GM21825 (cell line): Measurements from ENCODE around the gene ENDOD1.
A peak's percentile ranks its signal among the peaks of the same experiment; 100 is the strongest.

Experiments used
- ATAC-seq: cut with Tn5 transposase; IDR thresholded peaks from one replicate; pipeline ENCODE4 v1.9.1; 2021; ENCODE audit warnings: mild to moderate bottlenecking, moderate library complexity; ENCODE audit not compliant: unreplicated experiment

ENDOD1 gene

GRCh38 chr11:95142431-95142830 lies 52.8 kb downstream of the ENDOD1 start:
- no peak for ATAC-seq

DNA sequence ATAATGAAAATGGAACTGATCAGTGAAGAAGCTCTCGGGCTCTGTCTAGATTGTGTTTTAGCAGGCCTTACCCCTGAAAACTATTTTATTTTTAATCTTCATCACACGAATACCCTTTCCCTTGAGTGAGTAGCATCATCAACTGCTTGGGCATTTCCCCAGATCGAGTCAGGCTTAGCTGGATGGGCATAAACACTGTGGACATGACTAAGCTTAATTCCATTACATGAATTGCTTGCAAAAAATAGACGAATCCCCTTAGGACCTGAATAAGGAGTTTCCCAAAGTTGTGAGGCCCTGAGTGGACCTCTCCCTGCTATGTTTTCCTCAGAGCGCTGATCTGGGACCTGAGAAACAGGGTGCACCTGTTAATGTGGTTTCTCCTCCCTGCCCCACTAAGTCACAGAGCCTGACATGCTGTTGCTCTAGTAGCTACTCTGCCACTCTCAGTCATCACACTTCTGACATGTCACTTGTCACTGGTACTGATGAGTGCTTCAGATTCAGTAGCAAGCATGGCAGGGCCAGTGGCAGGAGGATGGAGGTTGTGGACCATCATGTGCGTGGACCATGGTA lies 53.5 kb downstream of the ENDOD1 start:
- ATAC-seq: no peak

DNA sequence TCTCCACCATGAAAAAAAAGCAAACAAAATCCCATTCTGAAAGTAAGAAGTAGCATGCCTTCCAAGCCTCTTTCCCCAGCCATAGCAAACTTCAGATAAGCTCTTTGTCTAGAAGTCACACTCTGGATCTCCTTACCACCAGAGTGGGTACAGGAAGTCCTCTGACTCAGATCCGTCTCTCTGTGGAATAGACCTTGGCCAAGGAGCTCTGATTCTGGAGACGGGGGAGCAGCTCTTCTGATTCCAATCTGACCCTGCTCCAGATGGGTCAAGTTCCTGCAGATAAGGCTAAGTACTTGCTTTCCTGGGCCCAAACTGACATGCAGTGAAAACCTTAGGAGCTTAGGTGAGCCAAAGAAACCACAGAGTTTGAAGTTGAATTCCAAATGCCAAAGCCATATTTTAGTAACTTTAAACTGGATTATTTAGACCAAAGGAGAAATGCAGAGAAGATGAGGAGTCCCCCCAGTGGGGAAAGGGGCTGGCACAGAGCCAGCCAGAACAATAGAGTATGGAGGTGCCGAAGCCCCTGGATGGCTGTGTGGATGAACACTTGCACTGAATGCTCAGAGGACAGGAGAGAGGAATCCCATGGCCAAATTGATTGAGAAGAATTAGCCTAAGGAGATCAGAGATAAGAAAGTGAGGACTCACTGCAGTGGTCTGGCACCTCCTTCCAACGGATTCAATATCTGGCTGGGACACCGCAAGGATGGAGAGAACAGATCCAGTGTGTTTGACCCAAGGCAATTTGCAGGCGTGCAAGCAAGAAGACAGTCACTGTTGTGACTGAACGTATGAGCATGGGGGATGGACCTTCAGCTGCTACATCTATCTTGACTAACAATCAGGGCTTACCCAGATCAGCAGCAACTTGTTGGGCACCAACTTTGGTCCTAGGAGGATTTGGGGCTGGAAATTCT lies 54.9 kb downstream of the ENDOD1 start:
- no peak for ATAC-seq

DNA sequence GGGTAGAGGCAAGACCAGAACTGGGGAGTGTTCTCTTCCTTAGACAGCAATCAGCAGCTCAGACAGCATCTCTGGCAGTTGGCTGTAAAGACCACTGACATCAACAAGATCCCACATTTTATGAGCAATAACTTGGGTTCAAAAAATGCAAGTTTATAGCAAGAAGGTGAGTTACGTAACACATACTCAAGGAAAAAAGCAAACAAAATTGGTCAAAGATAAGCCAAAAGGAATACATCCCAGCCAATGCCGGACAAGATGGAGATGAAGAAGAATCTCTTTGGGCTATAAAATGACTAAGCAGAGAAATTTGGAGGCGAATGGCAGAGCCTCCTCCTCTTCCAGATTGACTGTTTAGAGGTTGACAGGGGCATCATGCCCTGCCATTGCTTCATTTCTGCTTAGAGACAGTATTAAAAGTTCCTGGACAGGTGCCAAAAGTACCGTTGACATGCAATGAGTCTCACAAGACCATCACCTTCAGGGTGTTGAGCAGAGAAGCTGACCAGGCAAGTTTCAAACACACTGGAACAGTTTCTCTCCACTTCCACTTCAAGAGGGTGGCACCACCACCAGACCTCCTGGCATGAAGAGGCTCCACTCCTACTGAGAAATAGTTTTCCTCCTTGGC lies 55.9 kb downstream of the ENDOD1 start:
- no peak for ATAC-seq

DNA sequence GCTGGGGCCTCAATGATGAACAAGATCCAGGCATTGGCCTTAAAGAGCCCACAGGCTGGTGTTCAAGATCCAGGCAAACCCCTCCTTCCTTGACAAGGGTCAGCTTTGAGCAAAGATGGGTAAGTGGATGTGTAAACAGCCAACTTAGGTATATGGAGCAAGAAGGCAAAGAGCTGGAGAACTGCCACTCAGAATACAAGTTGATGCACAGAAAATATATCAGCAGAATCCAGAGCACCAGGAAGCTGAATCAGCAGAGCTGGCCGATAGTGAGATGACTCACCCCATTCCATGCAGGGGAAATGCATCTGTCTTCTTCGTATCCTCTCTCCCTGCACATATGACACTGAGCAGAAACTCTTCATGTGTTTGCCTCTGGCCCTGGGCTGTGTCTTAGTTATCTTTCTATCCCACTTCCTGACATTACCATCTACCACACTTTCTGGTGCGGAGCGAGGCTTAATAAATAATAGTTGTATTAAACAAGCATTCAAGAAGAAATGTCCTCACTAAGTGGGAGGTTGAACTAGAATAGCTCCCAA lies 57.8 kb downstream of the ENDOD1 start:
- no peak for ATAC-seq

- no peak for ATAC-seq
Measured at GRCh38 chr11:95148406-95148805, 58.8 kb downstream of the ENDOD1 start.

DNA sequence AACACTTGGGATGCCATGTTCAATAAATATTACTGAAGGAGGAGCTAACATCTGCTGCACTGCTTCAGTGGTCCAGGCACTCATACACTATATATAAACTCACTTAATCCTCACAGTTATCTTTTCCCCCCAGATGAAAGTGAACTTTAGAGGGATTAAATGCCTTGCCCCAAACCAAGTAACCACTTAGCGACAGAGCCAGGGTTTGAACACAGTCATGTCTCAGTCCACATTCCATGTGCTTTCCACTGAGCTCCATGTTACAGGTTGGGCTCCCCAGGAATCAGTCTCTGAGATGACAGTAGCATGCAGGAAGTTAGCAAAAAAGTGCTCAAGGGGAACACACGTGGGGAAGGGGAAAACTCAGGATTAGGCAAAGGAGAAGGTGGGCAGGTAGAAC lies 59.3 kb downstream of the ENDOD1 start:
- ATAC-seq: no peak

GRCh38 chr11:95149651-95150364 lies 60.2 kb downstream of the ENDOD1 start:
- no peak for ATAC-seq

DNA sequence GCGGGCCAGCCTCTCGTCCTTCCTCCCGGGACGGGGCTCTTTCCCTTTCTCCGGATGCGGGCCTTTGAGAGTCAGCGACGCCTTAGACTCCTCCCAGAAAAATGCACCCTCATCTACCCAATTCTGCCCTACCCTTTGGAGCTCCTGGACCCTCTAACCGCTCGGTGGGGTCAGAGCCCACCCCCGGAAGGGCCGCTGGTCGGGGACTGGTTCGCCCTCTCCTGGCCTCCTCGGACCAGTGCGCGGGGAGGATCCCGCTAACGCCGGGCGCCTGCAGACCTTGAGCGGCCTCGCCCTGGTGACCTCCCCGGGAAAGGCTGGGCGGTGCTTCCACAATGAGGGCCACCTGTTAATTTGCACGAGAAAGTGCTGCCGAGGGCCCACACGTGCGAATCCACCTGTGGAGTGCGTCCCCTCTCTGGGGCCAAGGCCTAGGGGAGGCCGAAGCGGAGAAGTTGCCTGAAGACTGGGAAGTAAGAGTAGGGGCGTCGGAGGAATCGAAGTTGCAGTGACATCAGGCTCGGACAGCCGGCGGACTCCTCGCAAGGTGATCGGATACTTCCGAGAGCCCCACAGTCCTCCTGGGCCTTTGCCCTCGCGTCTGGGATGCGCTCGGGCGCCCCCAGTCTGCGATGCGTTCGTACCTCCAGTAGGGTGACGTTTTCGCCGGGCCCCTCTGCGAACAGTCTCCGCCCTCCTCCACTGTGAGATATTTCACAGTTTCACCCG lies 61.5 kb downstream of the ENDOD1 start:
- peak; percentile 88 for ATAC-seq

- no peak for ATAC-seq
Measured at GRCh38 chr11:95152876-95153856, 63.5 kb downstream of the ENDOD1 start.

GRCh38 chr11:95153857-95154246 lies 64.2 kb downstream of the ENDOD1 start:
- ATAC-seq: no peak

DNA sequence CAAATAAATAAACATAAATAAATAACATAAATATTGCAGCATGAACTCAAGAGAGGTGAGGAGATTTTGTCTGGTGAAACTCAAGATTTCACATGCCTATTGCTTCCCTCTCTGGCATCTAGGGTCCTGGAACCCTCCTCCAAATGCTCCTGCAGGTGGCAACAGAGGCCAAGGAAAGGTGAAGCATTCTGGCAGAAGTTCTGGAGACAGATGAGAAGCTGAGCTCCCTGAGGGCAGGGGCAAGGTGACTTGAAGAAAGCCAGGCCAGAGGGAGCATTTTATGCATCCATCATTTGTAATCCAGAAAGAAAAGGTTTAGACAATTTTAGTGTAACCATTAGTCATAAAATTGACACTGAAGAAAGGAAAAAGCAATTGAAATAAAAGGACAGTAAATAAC lies 64.9 kb downstream of the ENDOD1 start:
- peak; percentile 27 for ATAC-seq

GRCh38 chr11:95155385-95155784 lies 65.7 kb downstream of the ENDOD1 start:
- ATAC-seq: no peak

GRCh38 chr11:95156133-95156721 lies 66.6 kb downstream of the ENDOD1 start:
- no peak for ATAC-seq

GRCh38 chr11:95156916-95157541 lies 67.4 kb downstream of the ENDOD1 start:
- ATAC-seq: no peak

DNA sequence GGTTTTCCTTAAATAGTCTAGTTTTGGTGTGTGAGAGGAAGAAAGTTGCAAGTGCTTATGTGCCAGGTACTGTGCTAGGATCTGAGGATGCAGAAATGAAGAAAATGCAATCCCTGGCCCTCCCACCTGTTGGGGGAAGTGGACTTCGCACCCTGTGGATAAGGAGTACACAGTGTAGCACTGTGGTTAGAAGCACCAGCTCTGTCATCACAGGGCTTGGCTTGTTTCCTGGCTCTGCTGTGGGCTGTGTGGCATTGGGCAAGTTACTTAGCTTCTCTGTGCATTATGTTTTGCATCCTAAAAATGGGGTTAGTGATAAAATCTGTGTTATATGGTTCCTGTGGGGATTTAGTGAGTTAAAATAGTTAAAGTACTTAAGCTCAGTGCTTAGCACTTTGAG lies 68.2 kb downstream of the ENDOD1 start:
- no peak for ATAC-seq

DNA sequence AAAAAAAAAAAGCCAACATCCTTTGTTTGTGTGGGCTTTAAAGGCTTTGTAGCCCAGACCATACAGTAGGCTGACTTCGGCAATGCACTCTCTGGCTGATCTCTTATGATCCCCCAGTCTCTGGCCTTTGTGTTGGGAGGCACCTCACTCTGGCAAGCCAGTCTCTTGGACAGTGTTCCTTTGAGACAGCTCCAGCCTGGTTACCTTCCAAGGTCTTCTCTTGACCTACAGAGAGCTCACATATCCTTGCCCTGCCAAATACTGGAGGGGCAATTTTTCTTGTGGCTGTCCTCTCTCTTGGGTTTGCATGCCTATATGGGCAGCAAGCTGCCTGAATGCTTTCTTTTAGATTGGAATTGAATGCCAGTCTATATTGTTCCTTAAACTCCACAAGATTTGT lies 71.6 kb downstream of the ENDOD1 start:
- no peak for ATAC-seq

- ATAC-seq: no peak
Measured at GRCh38 chr11:95163106-95163505, 73.5 kb downstream of the ENDOD1 start.
